K562 (cell line): ENCODE measurements around the gene TBC1D5. TPM values are rescaled to one million over a fixed set of nuclear protein-coding genes. Genes with fewer than 3 reads are reported as not detected.

Source experiments
- CHCHD3 ChIP-seq: fragments of 250-450 bp; sonication (Bioruptor Pico); IDR thresholded peaks from 2 replicates; pipeline ENCODE4 v2.1.2; 2022; ENCODE audit warnings: mild to moderate bottlenecking
- CHD2 ChIP-seq: IDR thresholded peaks from 2 replicates; pipeline ENCODE4 v1.6.1; 2011; ENCODE audit warnings: low read depth, low read length
- DPF2 ChIP-seq: fragments of 450-650 bp; IDR thresholded peaks from 2 replicates; pipeline ENCODE4 v1.6.1; 2016
- HOXB6 ChIP-seq: fragments of 250-450 bp; sonication (Bioruptor Pico); IDR thresholded peaks from 2 replicates; pipeline ENCODE4 v1.5.1; 2022; ENCODE audit warnings: mild to moderate bottlenecking, borderline replicate concordance
- ID3 ChIP-seq, 2 experiments: fragments of 250-450 bp in 1 of 2; fragments of 450-650 bp in 1 of 2; sonication (Bioruptor Pico) in 1 of 2; IDR thresholded peaks; 2 replicates each; pipeline versions ENCODE4 v1.6.1 to v1.8.0; 2016 to 2021; ENCODE audit warnings: mild to moderate bottlenecking in 2 of 2, moderate library complexity in 2 of 2, missing compliant biosample characterization in 1 of 2, missing genetic modification characterization in 1 of 2
- KAT2B ChIP-seq: IDR thresholded peaks from one replicate; pipeline ENCODE4 v1.6.1; 2012; ENCODE audit warnings: low read depth, mild to moderate bottlenecking, control low read depth, inconsistent platforms, low read length, moderate library complexity
- KHSRP ChIP-seq: fragments of 450-650 bp; IDR thresholded peaks from 2 replicates; pipeline ENCODE4 v1.6.1; 2017
- MCM2 ChIP-seq: fragments of 450-650 bp; IDR thresholded peaks from 2 replicates; pipeline ENCODE4 v1.6.1; 2017; ENCODE audit warnings: low read depth, mild to moderate bottlenecking
- MCM5 ChIP-seq: fragments of 450-650 bp; IDR thresholded peaks from 2 replicates; pipeline ENCODE4 v1.6.1; 2016; ENCODE audit warnings: low read depth
- MYNN ChIP-seq, 2 experiments: sonication (generic); formaldehyde crosslinking in 1 of 2; IDR thresholded peaks; 2 replicates each; pipeline versions ENCODE4 v1.5.0 to v1.6.1; 2016 to 2020; ENCODE audit warnings: antibody characterized with exemption in 1 of 2, missing genetic modification reagents in 1 of 2
- NFIX ChIP-seq: fragments of 250-450 bp; sonication (Bioruptor Pico); IDR thresholded peaks from 2 replicates; pipeline ENCODE4 v1.4.0; 2020; ENCODE audit warnings: low read depth, mild to moderate bottlenecking, moderate library complexity
- NR1H2 ChIP-seq: sonication (generic); formaldehyde crosslinking; IDR thresholded peaks from 2 replicates; pipeline ENCODE4 v1.4.0; 2020; ENCODE audit warnings: mild to moderate bottlenecking, missing genetic modification reagents
- NRF1 ChIP-seq, 2 experiments: fragments of 450-650 bp; IDR thresholded peaks in 1 of 2; conservative IDR thresholded peaks in 1 of 2; 2 replicates each; pipeline ENCODE4 v1.6.1; 2014; ENCODE audit warnings: mild to moderate bottlenecking in 2 of 2
- PCBP2 ChIP-seq: fragments of 200-400 bp; formaldehyde crosslinking; IDR thresholded peaks from 2 replicates; pipeline ENCODE4 v1.6.1; 2018; ENCODE audit warnings: low read length, low read depth, mild to moderate bottlenecking, moderate library complexity; ENCODE audit not compliant: poor library complexity, severe bottlenecking
- SLC30A9 ChIP-seq: fragments of 250-450 bp; sonication (Bioruptor Pico); IDR thresholded peaks from 2 replicates; pipeline ENCODE4 v1.8.0; 2022; ENCODE audit warnings: mild to moderate bottlenecking, moderate library complexity
- TAF7 ChIP-seq: fragments of 450-650 bp; IDR thresholded peaks from 2 replicates; pipeline ENCODE4 v1.6.1; 2016; ENCODE audit warnings: missing genetic modification characterization, missing compliant biosample characterization
- TCF15 ChIP-seq: fragments of 250-450 bp; sonication (Bioruptor Pico); IDR thresholded peaks from 2 replicates; pipeline ENCODE4 v1.8.0; 2022; ENCODE audit warnings: moderate library complexity, mild to moderate bottlenecking, inconsistent platforms
- ZNF184 ChIP-seq: sonication (generic); formaldehyde crosslinking; IDR thresholded peaks from 2 replicates; pipeline ENCODE4 v1.5.0; 2020; ENCODE audit warnings: missing genetic modification reagents
- ZNF586 ChIP-seq: fragments of 450-650 bp; formaldehyde crosslinking; conservative IDR thresholded peaks from 2 replicates; pipeline ENCODE4 v1.4.0; 2020; ENCODE audit warnings: mild to moderate bottlenecking, moderate library complexity
- ZNF707 ChIP-seq: fragments of 250-450 bp; sonication (Bioruptor Pico); conservative IDR thresholded peaks from 2 replicates; pipeline ENCODE4 v1.8.0; 2022; ENCODE audit warnings: inconsistent platforms, mild to moderate bottlenecking, moderate library complexity
- polyA plus RNA-seq, 8 experiments: library from polyadenylated mRNA; depleted of rRNA in 4 of 8; stranded (reverse) in 5 of 8; unstranded in 3 of 8; fragments of >200 nt; fragmentation: Nextera tagmentation in 2 of 8; fragmentation: Illumina TruSeq in 1 of 8; extraction: Ambion mirVana in 2 of 8; extraction: Trizol in 1 of 8; gene quantifications; 2 replicates each; pipeline versions ENCODE4 v1.2.1 to v1.2.3, GENCODE V29; 2011 to 2014; ENCODE audit warnings: inconsistent platforms in 1 of 8, missing spikeins in 1 of 8
- total RNA-seq, 7 experiments: library from RNA; depleted of rRNA in 6 of 7; stranded (reverse); fragments of >200 nt in 6 of 7; fragmentation: Illumina TruSeq in 2 of 7; extraction: Trizol in 2 of 7; gene quantifications; 2 replicates each; pipeline versions ENCODE4 v1.2.1 to v1.2.3, GENCODE V29; 2011 to 2021; ENCODE audit warnings: low replicate concordance in 1 of 7
- TF ChIP-seq, protein P1 (sequence below): sonication (generic); formaldehyde crosslinking; IDR thresholded peaks from 2 replicates; pipeline ENCODE4 v1.4.0; 2020; ENCODE audit warnings: mild to moderate bottlenecking, missing genetic modification reagents
- TF ChIP-seq, protein P2 (sequence below): IDR thresholded peaks from 2 replicates; pipeline ENCODE4 v1.6.1; 2012; ENCODE audit warnings: low read depth, low read length, improper control_type of control experiment, borderline replicate concordance
- TF ChIP-seq, protein P3 (sequence below), 2 experiments: IDR thresholded peaks; 2 replicates each; pipeline ENCODE4 v1.6.1; 2011; ENCODE audit warnings: borderline replicate concordance in 1 of 2, control low read depth in 1 of 2, low read depth in 1 of 2, low read length in 1 of 2, mild to moderate bottlenecking in 1 of 2, mixed read lengths in 1 of 2, moderate library complexity in 1 of 2; ENCODE audit not compliant: insufficient read depth in 1 of 2, insufficient read length in 1 of 2, poor library complexity in 1 of 2, severe bottlenecking in 1 of 2; ENCODE audit errors: extremely low read depth in 1 of 2

The TBC1D5 gene
- total and polyA plus RNA-seq, 9 of the 15 experiments (the other 6 are each of a cell fraction or from before 2014, with no cell fraction given): 2.9 to 38.1 (median 25.6) TPM

GRCh38 chr3:17151598-17152373 lies 590.6 kb downstream of the TBC1D5 start (continued):
- TF ChIP-seq, protein P1, sequence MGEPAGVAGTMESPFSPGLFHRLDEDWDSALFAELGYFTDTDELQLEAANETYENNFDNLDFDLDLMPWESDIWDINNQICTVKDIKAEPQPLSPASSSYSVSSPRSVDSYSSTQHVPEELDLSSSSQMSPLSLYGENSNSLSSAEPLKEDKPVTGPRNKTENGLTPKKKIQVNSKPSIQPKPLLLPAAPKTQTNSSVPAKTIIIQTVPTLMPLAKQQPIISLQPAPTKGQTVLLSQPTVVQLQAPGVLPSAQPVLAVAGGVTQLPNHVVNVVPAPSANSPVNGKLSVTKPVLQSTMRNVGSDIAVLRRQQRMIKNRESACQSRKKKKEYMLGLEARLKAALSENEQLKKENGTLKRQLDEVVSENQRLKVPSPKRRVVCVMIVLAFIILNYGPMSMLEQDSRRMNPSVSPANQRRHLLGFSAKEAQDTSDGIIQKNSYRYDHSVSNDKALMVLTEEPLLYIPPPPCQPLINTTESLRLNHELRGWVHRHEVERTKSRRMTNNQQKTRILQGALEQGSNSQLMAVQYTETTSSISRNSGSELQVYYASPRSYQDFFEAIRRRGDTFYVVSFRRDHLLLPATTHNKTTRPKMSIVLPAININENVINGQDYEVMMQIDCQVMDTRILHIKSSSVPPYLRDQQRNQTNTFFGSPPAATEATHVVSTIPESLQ (CRISPR knock-in tag): no peak
- TF ChIP-seq DPF2 (no peak), TCF15 (no peak), NRF1 (conservative IDR thresholded peaks at IDR 0.05 in 1 of 2, IDR thresholded peaks at IDR 0.05 in 1 of 2) (peak; percentile 53 to 62; a peak in 3 of 4 replicates), ZNF586 (CRISPR knock-in tag) (no peak), ZNF184 (CRISPR knock-in tag) (no peak), HOXB6 (CRISPR knock-in tag) (no peak), MYNN (IDR thresholded peaks at IDR 0.05) (no peak), MYNN (CRISPR knock-in tag; IDR thresholded peaks at IDR 0.05) (no peak), NR1H2 (CRISPR knock-in tag) (no peak), TAF7 (tag) (no peak), NFIX (CRISPR knock-in tag) (no peak), CHCHD3 (no peak), CHD2 (no peak), ID3 (CRISPR knock-in tag; IDR thresholded peaks at IDR 0.05) (no peak), ID3 (tag; IDR thresholded peaks at IDR 0.05) (no peak), MCM5 (no peak), SLC30A9 (CRISPR knock-in tag) (no peak), PCBP2 (no peak), ZNF707 (CRISPR knock-in tag) (no peak), KAT2B (no peak), KHSRP (no peak), MCM2 (no peak)
- TF ChIP-seq, protein P2, sequence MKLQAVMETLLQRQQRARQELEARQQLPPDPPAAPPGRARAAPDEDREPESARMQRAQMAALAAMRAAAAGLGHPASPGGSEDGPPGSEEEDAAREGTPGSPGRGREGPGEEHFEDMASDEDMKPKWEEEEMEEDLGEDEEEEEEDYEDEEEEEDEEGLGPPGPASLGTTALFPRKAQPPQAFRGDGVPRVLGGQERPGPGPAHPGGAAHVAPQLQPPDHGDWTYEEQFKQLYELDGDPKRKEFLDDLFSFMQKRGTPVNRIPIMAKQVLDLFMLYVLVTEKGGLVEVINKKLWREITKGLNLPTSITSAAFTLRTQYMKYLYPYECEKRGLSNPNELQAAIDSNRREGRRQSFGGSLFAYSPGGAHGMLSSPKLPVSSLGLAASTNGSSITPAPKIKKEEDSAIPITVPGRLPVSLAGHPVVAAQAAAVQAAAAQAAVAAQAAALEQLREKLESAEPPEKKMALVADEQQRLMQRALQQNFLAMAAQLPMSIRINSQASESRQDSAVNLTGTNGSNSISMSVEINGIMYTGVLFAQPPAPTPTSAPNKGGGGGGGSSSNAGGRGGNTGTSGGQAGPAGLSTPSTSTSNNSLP: no peak
- TF ChIP-seq, protein P3, sequence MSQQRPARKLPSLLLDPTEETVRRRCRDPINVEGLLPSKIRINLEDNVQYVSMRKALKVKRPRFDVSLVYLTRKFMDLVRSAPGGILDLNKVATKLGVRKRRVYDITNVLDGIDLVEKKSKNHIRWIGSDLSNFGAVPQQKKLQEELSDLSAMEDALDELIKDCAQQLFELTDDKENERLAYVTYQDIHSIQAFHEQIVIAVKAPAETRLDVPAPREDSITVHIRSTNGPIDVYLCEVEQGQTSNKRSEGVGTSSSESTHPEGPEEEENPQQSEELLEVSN (IDR thresholded peaks at IDR 0.05; ENCODE audit: borderline replicate concordance in 1 of 2, extremely low read depth in 1 of 2, insufficient read depth in 1 of 2, insufficient read length in 1 of 2, low read depth in 1 of 2, low read length in 1 of 2, poor library complexity in 1 of 2, severe bottlenecking in 1 of 2): no peak
